OCI-LY7 (cell line): ENCODE measurements around the gene GPC1. TPM values are rescaled to one million over a fixed set of nuclear protein-coding genes. Genes with fewer than 3 reads are reported as not detected.

ENCODE experiments used
- BruUV-seq: library from RNA; stranded (reverse); fragments of 400-500 nt; replicated peaks from 2 replicates; lab custom pipeline; 2021; lab: Mats Ljungman, UMichigan
- CTCF ChIA-PET: fragments of 300-600 bp; sonication (Branson Sonifier 250); formaldehyde crosslinking; loops from one replicate; lab custom pipeline; 2022; ENCODE audit warnings: antibody characterized with exemption; ENCODE audit not compliant: unreplicated experiment; lab: Charles Lee
- POLR2A ChIA-PET: fragments of 300-600 bp; sonication (Branson Sonifier 250); formaldehyde crosslinking; loops from one replicate; lab custom pipeline; 2022; ENCODE audit warnings: antibody characterized with exemption; lab: Charles Lee
- DNase-seq: peaks from one replicate; pipeline ENCODE4 v3.0.0-alpha.2; 2015; ENCODE audit warnings: low spot score
- H2AFZ ChIP-seq: fragments of 200-600 bp; sonication (generic), shearing (Covaris generic); 2 replicates; pipeline ENCODE4 v1.6.1; 2014; ENCODE audit warnings: mild to moderate bottlenecking, antibody characterized with exemption, low read length, moderate library complexity
- H3K27ac ChIP-seq: fragments of 200-600 bp; sonication (generic); 2 replicates; pipeline ENCODE4 v1.5.1; 2014; ENCODE audit warnings: mixed run types, low read depth, mild to moderate bottlenecking, moderate library complexity, low read length, inconsistent platforms; ENCODE audit not compliant: poor library complexity, severe bottlenecking
- H3K36me3 ChIP-seq: fragments of 200-600 bp; sonication (generic); 2 replicates; pipeline ENCODE4 v1.6.1; 2014; ENCODE audit warnings: mild to moderate bottlenecking, antibody characterized with exemption, low read length, moderate library complexity, mixed read lengths; ENCODE audit not compliant: insufficient read depth
- H3K4me1 ChIP-seq: fragments of 200-600 bp; sonication (generic); 2 replicates; pipeline ENCODE4 v1.5.1; 2014; ENCODE audit warnings: mild to moderate bottlenecking, low read length; ENCODE audit not compliant: insufficient read depth, poor library complexity, severe bottlenecking
- H3K4me2 ChIP-seq: fragments of 200-600 bp; sonication (generic); 2 replicates; pipeline ENCODE4 v1.6.1; 2014; ENCODE audit warnings: mild to moderate bottlenecking, low read length
- H3K4me3 ChIP-seq: fragments of 200-600 bp; sonication (generic); 2 replicates; pipeline ENCODE4 v1.5.1; 2014; ENCODE audit warnings: mild to moderate bottlenecking, low read depth, low read length; ENCODE audit not compliant: poor library complexity, severe bottlenecking
- H3K79me2 ChIP-seq: fragments of 200-600 bp; sonication (generic); 2 replicates; pipeline ENCODE4 v1.6.1; 2016; ENCODE audit warnings: low read depth, mild to moderate bottlenecking, low read length, moderate library complexity, mixed read lengths; ENCODE audit not compliant: insufficient read depth
- H3K9me2 ChIP-seq: fragments of 200-600 bp; sonication (generic); 2 replicates; pipeline ENCODE4 v1.6.1; 2016; ENCODE audit warnings: mild to moderate bottlenecking, low read length, mixed read lengths; ENCODE audit not compliant: insufficient read depth
- H3K9me3 ChIP-seq: fragments of 200-600 bp; sonication (generic); 2 replicates; pipeline ENCODE4 v1.6.1; 2014; ENCODE audit warnings: mild to moderate bottlenecking, mixed run types, low read length, mixed read lengths
- H4K20me1 ChIP-seq: fragments of 200-600 bp; sonication (generic); 2 replicates; pipeline ENCODE4 v1.6.1; 2014; ENCODE audit warnings: mild to moderate bottlenecking, antibody characterized with exemption, low read length, moderate library complexity, mixed read lengths; ENCODE audit not compliant: insufficient read depth
- EZH2phosphoT487 ChIP-seq: fragments of 200-600 bp; sonication (generic); IDR thresholded peaks from 2 replicates; pipeline ENCODE4 v1.6.1; 2018; ENCODE audit warnings: low read depth, borderline replicate concordance, mild to moderate bottlenecking, mixed run types, antibody characterized with exemption, low read length, moderate library complexity, mixed read lengths
- intact Hi-C: fragments of 100-400 bp; cut with micrococcal nuclease; formaldehyde crosslinking; loops from one replicate; pipeline ENCODE4 v1.10.0; 2022; ENCODE audit not compliant: unreplicated experiment
- total RNA-seq, 2 experiments: library from RNA; depleted of rRNA in 1 of 2; stranded (reverse); fragments of >200 nt in 1 of 2; shearing (Covaris generic) in 1 of 2; gene quantifications; 2 replicates each; pipeline ENCODE4 v1.2.3, GENCODE V29; 2014 to 2022
- TF ChIP-seq, protein P1 (sequence below): fragments of 200-600 bp; sonication (generic); conservative IDR thresholded peaks from 2 replicates; pipeline ENCODE4 v1.5.1; 2014; ENCODE audit warnings: mild to moderate bottlenecking, antibody characterized with exemption, low read length, moderate library complexity, mixed read lengths

Gene GPC1
- total RNA-seq, 2 experiments from 2014 or later = 2.4 to 4.0 TPM

DNA sequence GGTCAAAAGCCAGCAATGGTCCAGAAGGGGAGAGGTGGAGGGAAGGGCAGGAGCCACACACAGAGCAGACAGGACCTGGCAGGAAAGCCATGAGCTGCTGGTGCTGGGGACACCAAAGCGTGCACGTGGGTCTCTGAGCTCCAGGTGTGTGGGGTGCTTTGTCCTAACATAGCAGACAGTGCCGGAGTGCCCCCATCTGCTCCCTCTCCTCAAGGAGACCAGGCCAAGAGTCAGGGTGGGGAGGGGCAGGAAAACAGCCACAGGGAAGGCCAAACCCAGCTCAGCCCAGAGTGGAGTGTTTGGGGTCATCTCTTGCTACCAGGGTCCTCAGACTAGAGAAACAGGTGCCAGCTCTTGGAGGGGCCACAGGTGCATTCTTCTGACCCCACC, 4.2 kb upstream of the GPC1 start:
- ChIA-PET POLR2A (no interaction called here), CTCF (interaction anchor here (0.5 kb wide), 1 partner anchor 779 kb away, joined by 3 read pairs; no protein-coding TSS in a partner anchor)
- no peak for DNase-seq
- Histone ChIP-seq H3K4me3 (no peak overlapping the region), H3K4me1 (peaks cover 6% of the 10 kb centered on the region), H3K27ac (no peak overlapping the region), H3K79me2 (no peaks in the 10 kb centered on the region), H3K9me3 (no peaks in the 10 kb centered on the region), H2AFZ (no peak overlapping the region), H3K9me2 (no peaks in the 10 kb centered on the region), H3K36me3 (no peaks in the 10 kb centered on the region), H4K20me1 (no peaks in the 10 kb centered on the region), H3K4me2 (no peak overlapping the region)
- BruUV-seq = no TSS peak
- intact Hi-C loops = loop anchor here (10.0 kb wide), 1 partner anchor 406 kb away; the partner anchor contains the start of gene NDUFA10
- TF ChIP-seq, protein P1, sequence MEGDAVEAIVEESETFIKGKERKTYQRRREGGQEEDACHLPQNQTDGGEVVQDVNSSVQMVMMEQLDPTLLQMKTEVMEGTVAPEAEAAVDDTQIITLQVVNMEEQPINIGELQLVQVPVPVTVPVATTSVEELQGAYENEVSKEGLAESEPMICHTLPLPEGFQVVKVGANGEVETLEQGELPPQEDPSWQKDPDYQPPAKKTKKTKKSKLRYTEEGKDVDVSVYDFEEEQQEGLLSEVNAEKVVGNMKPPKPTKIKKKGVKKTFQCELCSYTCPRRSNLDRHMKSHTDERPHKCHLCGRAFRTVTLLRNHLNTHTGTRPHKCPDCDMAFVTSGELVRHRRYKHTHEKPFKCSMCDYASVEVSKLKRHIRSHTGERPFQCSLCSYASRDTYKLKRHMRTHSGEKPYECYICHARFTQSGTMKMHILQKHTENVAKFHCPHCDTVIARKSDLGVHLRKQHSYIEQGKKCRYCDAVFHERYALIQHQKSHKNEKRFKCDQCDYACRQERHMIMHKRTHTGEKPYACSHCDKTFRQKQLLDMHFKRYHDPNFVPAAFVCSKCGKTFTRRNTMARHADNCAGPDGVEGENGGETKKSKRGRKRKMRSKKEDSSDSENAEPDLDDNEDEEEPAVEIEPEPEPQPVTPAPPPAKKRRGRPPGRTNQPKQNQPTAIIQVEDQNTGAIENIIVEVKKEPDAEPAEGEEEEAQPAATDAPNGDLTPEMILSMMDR = no peak
- TF ChIP-seq EZH2phosphoT487 = no peak

DNA sequence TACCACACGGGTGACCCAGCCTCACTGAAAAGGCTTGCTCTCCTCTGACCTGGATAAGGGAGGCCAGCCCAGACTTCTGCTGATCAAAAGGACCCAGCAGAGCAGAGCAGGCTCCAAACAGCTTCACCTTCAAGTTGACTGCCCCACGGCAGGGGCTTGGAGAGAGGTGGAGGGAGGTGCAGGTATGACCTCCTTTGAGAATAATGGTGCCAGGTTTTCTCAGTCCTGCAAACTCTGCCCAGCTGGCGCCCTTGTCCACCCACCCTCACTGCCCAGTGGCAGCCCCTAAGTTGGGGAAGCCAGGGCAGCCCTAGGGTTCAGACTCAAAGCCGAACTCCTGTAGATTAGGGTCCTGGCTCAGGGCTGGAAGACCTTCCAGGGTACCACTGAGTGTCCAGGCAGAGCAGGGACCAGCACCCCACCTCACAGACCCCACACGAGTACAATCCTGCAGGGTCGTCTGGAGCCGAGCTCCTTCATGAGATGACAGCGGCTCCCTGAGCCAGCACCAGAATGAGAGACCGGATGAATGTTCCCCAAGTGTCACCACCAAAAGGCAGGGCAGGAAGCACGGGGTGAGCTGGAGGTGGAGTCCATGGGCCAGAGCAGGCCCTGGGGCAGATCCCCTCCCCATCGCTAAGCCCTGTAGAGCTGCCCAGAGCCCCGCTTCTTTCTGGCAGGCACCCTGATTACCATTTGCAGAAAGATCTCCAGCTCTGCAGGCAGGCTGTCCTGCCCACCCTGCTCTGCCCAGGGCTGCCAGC, 3.6 kb upstream of the GPC1 start:
- H3K4me2 ChIP-seq = no peak overlapping the region
- no TSS peak for BruUV-seq
- POLR2A ChIA-PET = no interaction called here
- DNase-seq = no peak
- peaks cover 6% of the 10 kb centered on the region for H3K4me1 ChIP-seq
- no peaks in the 10 kb centered on the region for H3K79me2 ChIP-seq
- no peak overlapping the region for H3K4me3 ChIP-seq
- H3K27ac ChIP-seq = no peak overlapping the region
- H3K36me3 ChIP-seq = no peaks in the 10 kb centered on the region
- no peaks in the 10 kb centered on the region for H3K9me2 ChIP-seq
- H2AFZ ChIP-seq = no peak overlapping the region
- TF ChIP-seq, protein P1 = no peak
- no peak for TF ChIP-seq EZH2phosphoT487
- no peaks in the 10 kb centered on the region for H4K20me1 ChIP-seq
- no peaks in the 10 kb centered on the region for H3K9me3 ChIP-seq
- CTCF ChIA-PET = no interaction called here
- intact Hi-C loops = loop anchor here (10.0 kb wide), 1 partner anchor 407 kb away; the partner anchor contains the start of gene NDUFA10

DNA sequence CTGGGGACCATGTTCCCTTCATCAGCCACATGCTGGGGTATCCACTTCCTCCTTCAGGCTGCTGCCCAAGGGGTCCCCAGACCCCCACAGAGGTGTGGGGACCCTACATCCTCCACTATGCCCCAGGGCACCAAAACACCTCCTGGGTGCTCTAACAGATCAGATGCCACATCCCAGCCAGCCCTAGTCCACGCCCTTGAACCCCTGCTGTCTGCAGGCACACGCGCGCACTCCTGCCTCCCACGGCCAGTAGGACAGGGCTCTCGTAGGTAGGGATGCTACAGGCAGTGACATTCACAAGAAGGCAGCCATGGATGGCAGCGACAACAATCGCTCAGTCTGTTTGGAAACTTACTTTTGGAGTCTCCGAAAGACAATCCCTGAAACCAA, 3.0 kb upstream of the GPC1 start:
- CTCF ChIA-PET = no interaction called here
- Histone ChIP-seq H4K20me1 (no peaks in the 10 kb centered on the region), H3K4me3 (no peak overlapping the region), H3K9me2 (no peaks in the 10 kb centered on the region), H3K36me3 (no peaks in the 10 kb centered on the region), H2AFZ (no peak overlapping the region), H3K4me1 (peaks cover 6% of the 10 kb centered on the region), H3K27ac (no peak overlapping the region), H3K4me2 (no peak overlapping the region), H3K9me3 (no peaks in the 10 kb centered on the region), H3K79me2 (no peaks in the 10 kb centered on the region)
- intact Hi-C loops = loop anchor here (10.0 kb wide), 1 partner anchor 408 kb away; the partner anchor contains the start of gene NDUFA10
- POLR2A ChIA-PET = no interaction called here
- DNase-seq = no peak
- no TSS peak for BruUV-seq
- no peak for TF ChIP-seq EZH2phosphoT487
- TF ChIP-seq, protein P1 = no peak
